Astrocyte (in vitro differentiated cells and primary cell): ENCODE data around the gene MTHFD1. TPM values are rescaled to one million over a fixed set of nuclear protein-coding genes. Genes with fewer than 3 reads are reported as not detected.

ENCODE experiments used
- DNase-seq: peaks from one replicate; pipeline ENCODE4 v3.0.0-alpha.2; 2010; ENCODE audit warnings: low read depth
- FAIRE-seq: peaks from 2 replicates; lab custom pipeline; 2011; peaks lifted over from hg19 to GRCh38; lab: Jason Lieb, UNC
- H2AFZ ChIP-seq: 2 replicates; pipeline ENCODE4 v1.6.0; 2012; ENCODE audit warnings: low read depth, low read length, inconsistent platforms
- H3K27ac ChIP-seq: 2 replicates; pipeline ENCODE4 v1.5.1; 2011; ENCODE audit warnings: low read depth, low read length, inconsistent platforms
- H3K27me3 ChIP-seq: 2 replicates; pipeline ENCODE4 v1.6.0; 2011; ENCODE audit warnings: low read length, inconsistent platforms; ENCODE audit not compliant: insufficient read depth
- H3K36me3 ChIP-seq: 2 replicates; pipeline ENCODE4 v1.5.1; 2011; ENCODE audit warnings: low read length, inconsistent platforms; ENCODE audit not compliant: insufficient read depth
- H3K4me1 ChIP-seq: 2 replicates; pipeline ENCODE4 v1.5.1; 2011; ENCODE audit warnings: low read length, inconsistent platforms; ENCODE audit not compliant: insufficient read depth
- H3K4me2 ChIP-seq: 2 replicates; pipeline ENCODE4 v1.6.0; 2012; ENCODE audit warnings: low read length, inconsistent platforms
- H3K4me3 ChIP-seq: 2 replicates; pipeline ENCODE4 v1.5.1; 2011; ENCODE audit warnings: low read depth, mild to moderate bottlenecking, low read length, inconsistent platforms; ENCODE audit not compliant: insufficient read depth
- H3K79me2 ChIP-seq: 2 replicates; pipeline ENCODE4 v1.6.0; 2012; ENCODE audit warnings: mild to moderate bottlenecking, low read length, inconsistent platforms; ENCODE audit not compliant: insufficient read depth
- H3K9ac ChIP-seq: 2 replicates; pipeline ENCODE4 v1.6.0; 2012; ENCODE audit warnings: mild to moderate bottlenecking, low read length, inconsistent platforms
- H3K9me3 ChIP-seq: 2 replicates; pipeline ENCODE4 v1.5.1; 2012; ENCODE audit warnings: low read depth, mild to moderate bottlenecking, low read length, inconsistent platforms; ENCODE audit not compliant: insufficient read depth
- H4K20me1 ChIP-seq: 2 replicates; pipeline ENCODE4 v1.6.0; 2012; ENCODE audit warnings: low read length, inconsistent platforms; ENCODE audit not compliant: insufficient read depth
- H3K27ac Mint-ChIP-seq: one replicate; pipeline ENCODE4 v1.8.0; 2021; ENCODE audit warnings: mild to moderate bottlenecking, mixed read lengths; ENCODE audit not compliant: unreplicated experiment
- H3K27me3 Mint-ChIP-seq: one replicate; pipeline ENCODE4 v1.8.0; 2021; ENCODE audit warnings: low read depth, mixed read lengths; ENCODE audit not compliant: unreplicated experiment
- H3K36me3 Mint-ChIP-seq: one replicate; pipeline ENCODE4 v1.8.0; 2021; ENCODE audit warnings: low read depth, mixed read lengths; ENCODE audit not compliant: unreplicated experiment
- H3K4me1 Mint-ChIP-seq: one replicate; pipeline ENCODE4 v1.8.0; 2021; ENCODE audit warnings: low read depth, mixed read lengths; ENCODE audit not compliant: unreplicated experiment
- H3K4me3 Mint-ChIP-seq: one replicate; pipeline ENCODE4 v1.8.0; 2021; ENCODE audit warnings: mild to moderate bottlenecking, moderate library complexity, mixed read lengths; ENCODE audit not compliant: unreplicated experiment
- H3K9me3 Mint-ChIP-seq: one replicate; pipeline ENCODE4 v1.8.0; 2021; ENCODE audit warnings: mild to moderate bottlenecking, mixed read lengths; ENCODE audit not compliant: unreplicated experiment
- CTCF ChIP-seq: IDR thresholded peaks from 2 replicates; pipeline ENCODE4 v1.5.1; 2011; ENCODE audit warnings: low read depth, mild to moderate bottlenecking, inconsistent platforms, low read length, moderate library complexity; ENCODE audit not compliant: insufficient read depth
- EZH2 ChIP-seq: IDR thresholded peaks from 2 replicates; pipeline ENCODE4 v1.6.1; 2012; ENCODE audit warnings: mild to moderate bottlenecking, low read length, inconsistent platforms; ENCODE audit not compliant: insufficient read depth
- total RNA-seq: library from RNA; stranded (reverse); gene quantifications from 2 replicates; pipeline ENCODE4 v1.2.1, GENCODE V29; 2021

Gene MTHFD1
- total RNA-seq, 1 donor from 2014 or later = 56.9 TPM

- Histone ChIP-seq H3K4me2 (no peak overlapping the region), H3K9ac (no peak overlapping the region), H3K4me3 (no peak overlapping the region), H3K36me3 (no peaks in the 10 kb centered on the region), H3K9me3 (no peaks in the 10 kb centered on the region), H4K20me1 (no peaks in the 10 kb centered on the region), H3K27me3 (no peaks in the 10 kb centered on the region), H3K27ac (no peak overlapping the region), H3K79me2 (no peaks in the 10 kb centered on the region), H3K4me1 (no peaks in the 10 kb centered on the region), H2AFZ (no peak overlapping the region)
- no peak for FAIRE-seq
- no peaks in the 10 kb centered on the region for H3K27me3 Mint-ChIP-seq
- no peak overlapping the region for H3K4me3 Mint-ChIP-seq
- H3K36me3 Mint-ChIP-seq = peaks cover 2% of the 10 kb centered on the region
- H3K27ac Mint-ChIP-seq = no peak overlapping the region
- TF ChIP-seq CTCF (no peak), EZH2 (no peak)
- H3K4me1 Mint-ChIP-seq = no peaks in the 10 kb centered on the region
- no peak for DNase-seq
- H3K9me3 Mint-ChIP-seq = no peaks in the 10 kb centered on the region
Observed at GRCh38 chr14:64475585-64476273, 87.6 kb downstream of the MTHFD1 start.

GRCh38 chr14:64476438-64476837, 88.3 kb downstream of the MTHFD1 start:
- no peak for TF ChIP-seq EZH2
- no peak for TF ChIP-seq CTCF
- Mint-ChIP-seq H3K4me3 (no peak overlapping the region), H3K36me3 (peaks cover 2% of the 10 kb centered on the region), H3K27ac (no peak overlapping the region), H3K27me3 (no peaks in the 10 kb centered on the region), H3K9me3 (no peaks in the 10 kb centered on the region), H3K4me1 (no peaks in the 10 kb centered on the region)
- Histone ChIP-seq H2AFZ (no peak overlapping the region), H4K20me1 (no peaks in the 10 kb centered on the region), H3K36me3 (no peaks in the 10 kb centered on the region), H3K27ac (no peak overlapping the region), H3K9me3 (no peaks in the 10 kb centered on the region), H3K27me3 (no peaks in the 10 kb centered on the region), H3K4me1 (no peaks in the 10 kb centered on the region), H3K4me2 (no peak overlapping the region), H3K9ac (no peak overlapping the region), H3K4me3 (no peak overlapping the region), H3K79me2 (no peaks in the 10 kb centered on the region)
- DNase-seq = no peak
- no peak for FAIRE-seq

- Mint-ChIP-seq H3K9me3 (no peaks in the 10 kb centered on the region), H3K36me3 (peaks cover 2% of the 10 kb centered on the region), H3K27me3 (no peaks in the 10 kb centered on the region), H3K4me1 (no peaks in the 10 kb centered on the region), H3K4me3 (no peak overlapping the region), H3K27ac (no peak overlapping the region)
- Histone ChIP-seq H2AFZ (no peak overlapping the region), H3K4me3 (no peak overlapping the region), H3K36me3 (no peaks in the 10 kb centered on the region), H3K4me1 (no peaks in the 10 kb centered on the region), H4K20me1 (no peaks in the 10 kb centered on the region), H3K4me2 (no peak overlapping the region), H3K27ac (no peak overlapping the region), H3K9ac (no peak overlapping the region), H3K9me3 (no peaks in the 10 kb centered on the region), H3K27me3 (no peaks in the 10 kb centered on the region), H3K79me2 (no peaks in the 10 kb centered on the region)
- FAIRE-seq = no peak
- DNase-seq = no peak
- TF ChIP-seq EZH2 (no peak), CTCF (peak; percentile 24)
Observed at GRCh38 chr14:64478634-64479250, 90.6 kb downstream of the MTHFD1 start.
